Activated T-helper 9 cell treated with anti-CD3 and anti-CD28 coated beads, Interleukin-2, amount 50 U/mL, for 16 hours (primary cell): Measurements from ENCODE around the gene ZSWIM6.
"Not testable (repeated sequence)": the region's sequence is repeated elsewhere in the genome, so short reads cannot be mapped to it uniquely, and the experiment has no call there.

Source experiments
- DNase-seq: peaks from one replicate; pipeline ENCODE4 v3.0.0-alpha.2; 2020; ENCODE audit warnings: low read depth

ZSWIM6 gene

GRCh38 chr5:61363401-61364114, 31.5 kb downstream of the ZSWIM6 start:
- DNase-seq = no peak

- no peak for DNase-seq
Measured at GRCh38 chr5:61366497-61367240, 34.6 kb downstream of the ZSWIM6 start.

GRCh38 chr5:61370506-61370905, 38.4 kb downstream of the ZSWIM6 start:
- DNase-seq = no peak

GRCh38 chr5:61371474-61371873, 39.4 kb downstream of the ZSWIM6 start:
- no peak for DNase-seq

- no peak for DNase-seq
Measured at GRCh38 chr5:61379677-61380076, 47.6 kb downstream of the ZSWIM6 start.

- DNase-seq = no peak
Measured at GRCh38 chr5:61381968-61382367, 49.9 kb downstream of the ZSWIM6 start.

GRCh38 chr5:61385627-61386026, 53.6 kb downstream of the ZSWIM6 start:
- DNase-seq = no peak

GRCh38 chr5:61386045-61386800, 54.2 kb downstream of the ZSWIM6 start:
- DNase-seq = no peak

GRCh38 chr5:61389609-61390008, 57.6 kb downstream of the ZSWIM6 start:
- DNase-seq = no peak

GRCh38 chr5:61394078-61394704, 62.1 kb downstream of the ZSWIM6 start:
- DNase-seq = no peak

GRCh38 chr5:61394793-61395192, 62.7 kb downstream of the ZSWIM6 start:
- no peak for DNase-seq

GRCh38 chr5:61397238-61397637, 65.2 kb downstream of the ZSWIM6 start:
- DNase-seq = no peak

- no peak for DNase-seq
Measured at GRCh38 chr5:61397937-61398336, 65.9 kb downstream of the ZSWIM6 start.

GRCh38 chr5:61398440-61398839, 66.4 kb downstream of the ZSWIM6 start:
- DNase-seq = no peak

- DNase-seq = no peak
Measured at GRCh38 chr5:61399679-61400078, 67.6 kb downstream of the ZSWIM6 start.

- DNase-seq = no peak
Measured at GRCh38 chr5:61401726-61402125, 69.7 kb downstream of the ZSWIM6 start.

GRCh38 chr5:61402244-61402823, 70.3 kb downstream of the ZSWIM6 start:
- no peak for DNase-seq

- DNase-seq = no peak
Measured at GRCh38 chr5:61402970-61403900, 71.2 kb downstream of the ZSWIM6 start.

- DNase-seq = no peak
Measured at GRCh38 chr5:61405511-61406295, 73.6 kb downstream of the ZSWIM6 start.

GRCh38 chr5:61406497-61406896, 74.4 kb downstream of the ZSWIM6 start:
- not testable (repeated sequence) for DNase-seq
